ENCODE data around the gene KRT20.

DNA sequence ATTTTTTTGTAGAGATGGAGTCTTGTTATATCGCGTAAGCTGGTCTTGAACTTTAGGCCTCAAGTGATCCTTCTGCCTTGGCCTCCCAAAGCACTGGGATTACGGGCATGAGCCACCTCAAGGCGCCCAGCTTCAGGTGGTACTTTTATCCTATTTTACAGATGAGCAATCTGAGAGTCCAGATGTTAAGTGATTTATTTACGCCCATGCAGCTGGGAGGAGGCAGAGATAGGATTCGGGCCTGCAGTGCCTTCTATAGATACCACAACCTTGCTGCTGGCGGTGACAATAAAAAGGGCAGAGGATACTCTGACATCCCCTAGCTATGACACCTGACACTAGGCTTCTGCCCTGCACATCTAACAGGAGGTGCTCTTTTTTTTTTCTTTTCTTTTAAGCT lies 13.7 kb downstream of the KRT20 start:
- TF ChIP-seq, protein P1, sequence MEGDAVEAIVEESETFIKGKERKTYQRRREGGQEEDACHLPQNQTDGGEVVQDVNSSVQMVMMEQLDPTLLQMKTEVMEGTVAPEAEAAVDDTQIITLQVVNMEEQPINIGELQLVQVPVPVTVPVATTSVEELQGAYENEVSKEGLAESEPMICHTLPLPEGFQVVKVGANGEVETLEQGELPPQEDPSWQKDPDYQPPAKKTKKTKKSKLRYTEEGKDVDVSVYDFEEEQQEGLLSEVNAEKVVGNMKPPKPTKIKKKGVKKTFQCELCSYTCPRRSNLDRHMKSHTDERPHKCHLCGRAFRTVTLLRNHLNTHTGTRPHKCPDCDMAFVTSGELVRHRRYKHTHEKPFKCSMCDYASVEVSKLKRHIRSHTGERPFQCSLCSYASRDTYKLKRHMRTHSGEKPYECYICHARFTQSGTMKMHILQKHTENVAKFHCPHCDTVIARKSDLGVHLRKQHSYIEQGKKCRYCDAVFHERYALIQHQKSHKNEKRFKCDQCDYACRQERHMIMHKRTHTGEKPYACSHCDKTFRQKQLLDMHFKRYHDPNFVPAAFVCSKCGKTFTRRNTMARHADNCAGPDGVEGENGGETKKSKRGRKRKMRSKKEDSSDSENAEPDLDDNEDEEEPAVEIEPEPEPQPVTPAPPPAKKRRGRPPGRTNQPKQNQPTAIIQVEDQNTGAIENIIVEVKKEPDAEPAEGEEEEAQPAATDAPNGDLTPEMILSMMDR (IDR thresholded peaks at IDR 0.05) = no peak
- TF ChIP-seq POLR2A (IDR thresholded peaks at IDR 0.05) = no peak
